Measurements from ENCODE around the gene RCAN3.
"Not testable (repeated sequence)": the region's sequence is repeated elsewhere in the genome, so short reads cannot be mapped to it uniquely, and the experiment has no call there.

RCAN3 gene

DNA sequence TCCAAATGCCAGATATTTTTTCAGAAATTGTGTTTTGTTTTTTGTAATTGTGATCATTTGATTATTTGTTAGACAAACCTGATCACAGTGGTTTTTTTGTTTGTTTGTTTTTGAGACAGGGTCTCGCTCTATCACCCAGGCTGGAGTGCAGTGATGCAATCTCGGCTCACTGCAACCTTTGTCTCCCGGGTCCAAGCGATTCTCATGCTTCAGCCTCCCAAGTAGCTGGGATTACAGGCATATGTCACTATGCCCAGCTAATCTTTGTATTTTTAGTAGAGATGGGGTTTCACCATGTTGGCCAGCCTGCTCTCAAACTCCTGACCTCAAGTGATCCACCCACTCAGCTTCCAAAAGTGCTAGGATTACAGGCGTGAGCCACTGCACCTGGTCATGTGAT is 46.6 kb downstream of the RCAN3 start:
- CTCF ChIA-PET: interaction anchor here (1.5 to 3.2 kb wide), 2 partner anchors 22 to 38 kb away, joined by 8 to 22 read pairs; no protein-coding TSS in a partner anchor
- H3K36me3 ChIP-seq (ENCODE audit: control insufficient read depth in 2 of 2, insufficient read depth in 1 of 2, low read length in 2 of 2); H3K9me3 ChIP-seq (ENCODE audit: control insufficient read depth, insufficient read depth, low read depth, low read length); H3K4me3 ChIP-seq (ENCODE audit: low read depth, low read length); POLR2A ChIA-PET; H3K27ac ChIP-seq (ENCODE audit: extremely low read depth, low read depth, low read length); H3K4me1 ChIP-seq (ENCODE audit: control insufficient read depth, insufficient read depth, low read length): not testable (repeated sequence)
- TF ChIP-seq ZFHX2 (tag by site-specific recombination; conservative IDR thresholded peaks at IDR 0.05): peak; percentile 45

DNA sequence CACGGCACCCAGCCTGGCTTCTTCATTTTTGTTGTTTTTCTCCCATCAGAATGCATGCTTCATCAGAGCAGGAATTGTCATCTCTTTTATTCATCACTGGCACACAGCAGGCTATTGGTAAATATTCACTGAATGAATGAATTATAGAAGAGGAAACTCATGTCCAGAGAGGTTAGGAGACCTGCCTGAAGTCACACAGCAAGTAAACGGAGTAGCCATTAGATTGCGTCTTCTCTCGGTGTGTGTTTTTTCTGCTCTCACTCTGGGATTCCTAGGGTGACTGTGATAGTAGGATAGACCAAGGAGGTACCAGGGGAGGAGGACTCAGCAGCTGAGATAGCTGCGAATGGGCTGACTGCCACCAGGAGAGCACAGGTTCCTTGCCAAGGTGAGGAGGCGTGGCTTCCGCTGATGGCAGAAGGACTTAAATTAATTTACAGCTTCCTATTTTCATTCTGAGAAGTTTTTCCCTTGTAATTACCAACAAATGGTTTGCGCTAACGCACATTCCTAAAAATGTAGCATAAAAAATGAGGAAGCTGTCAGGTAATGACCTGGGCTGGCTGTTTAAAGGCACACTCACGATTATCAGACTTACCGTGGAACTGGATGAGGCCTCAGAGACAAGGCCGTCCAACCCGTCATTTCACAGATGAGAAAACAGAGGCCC is 48.8 kb downstream of the RCAN3 start:
- Histone ChIP-seq H3K9me3 (ENCODE audit: control insufficient read depth, insufficient read depth, low read depth, low read length) (no peaks in the 10 kb centered on the region), H3K36me3 (ENCODE audit: control insufficient read depth in 2 of 2, insufficient read depth in 1 of 2, low read length in 2 of 2) (no peaks in the 10 kb centered on the region), H3K27ac (ENCODE audit: extremely low read depth, low read depth, low read length) (no peak overlapping the region), H3K4me1 (ENCODE audit: control insufficient read depth, insufficient read depth, low read length) (no peaks in the 10 kb centered on the region), H3K4me3 (ENCODE audit: low read depth, low read length) (no peak overlapping the region)
- TF ChIP-seq TCF7L2 (IDR thresholded peaks at IDR 0.05; ENCODE audit: borderline replicate concordance, low read depth, low read length) (no peak), ZNF202 (tag by site-specific recombination; IDR thresholded peaks at IDR 0.05; ENCODE audit: borderline replicate concordance) (no peak), FEZF1 (tag by site-specific recombination; IDR thresholded peaks at IDR 0.05) (no peak), ZBTB20 (tag by site-specific recombination; IDR thresholded peaks at IDR 0.05) (no peak), ZNF239 (tag by site-specific recombination; IDR thresholded peaks at IDR 0.05) (no peak), RBAK (tag by site-specific recombination; IDR thresholded peaks at IDR 0.05) (no peak), ZNF768 (tag by site-specific recombination; IDR thresholded peaks at IDR 0.05) (peak; percentile 81; the same call in 1 of the 2 replicates), ZNF548 (tag by site-specific recombination; IDR thresholded peaks at IDR 0.05) (no peak), ZNF48 (tag by site-specific recombination; IDR thresholded peaks at IDR 0.05) (no peak)
- ChIA-PET POLR2A (no interaction called here), CTCF (interaction anchor here (1.2 kb wide), 2 partner anchors 10 to 36 kb away, joined by 5 to 6 read pairs; no protein-coding TSS in a partner anchor)

DNA sequence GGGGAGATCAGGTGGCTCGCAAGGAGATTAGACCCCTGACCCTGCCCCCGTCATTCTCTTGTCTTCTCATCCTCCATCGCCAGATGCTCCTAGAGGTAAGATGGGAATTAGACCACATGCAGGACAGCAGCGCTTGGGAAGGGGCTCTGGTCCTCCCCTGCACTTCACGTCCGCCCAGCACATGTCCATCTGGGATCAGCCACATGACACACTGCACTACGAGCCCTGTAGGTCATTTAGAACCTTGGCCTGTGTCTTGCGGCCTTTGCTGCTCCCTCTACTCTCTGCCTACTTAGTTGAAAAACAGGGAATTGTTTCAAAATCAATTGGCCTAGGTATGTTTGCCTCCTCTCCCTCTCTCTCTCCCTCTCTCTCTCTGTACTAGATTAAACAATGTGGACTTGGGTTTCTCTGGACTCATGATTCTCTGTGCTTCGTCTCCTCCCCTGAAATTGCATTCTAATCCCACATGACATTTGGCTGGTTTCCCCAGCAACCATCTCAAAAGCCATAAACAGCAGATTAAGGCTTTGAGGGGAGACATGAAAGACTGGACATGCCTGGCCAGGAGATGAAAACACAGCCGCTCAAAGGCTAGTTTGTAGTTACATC is 49.4 kb downstream of the RCAN3 start:
- Histone ChIP-seq H3K9me3 (ENCODE audit: control insufficient read depth, insufficient read depth, low read depth, low read length) (no peaks in the 10 kb centered on the region), H3K4me1 (ENCODE audit: control insufficient read depth, insufficient read depth, low read length) (no peaks in the 10 kb centered on the region), H3K4me3 (ENCODE audit: low read depth, low read length) (no peak overlapping the region), H3K36me3 (ENCODE audit: control insufficient read depth in 2 of 2, insufficient read depth in 1 of 2, low read length in 2 of 2) (no peaks in the 10 kb centered on the region), H3K27ac (ENCODE audit: extremely low read depth, low read depth, low read length) (no peak overlapping the region)
- ChIA-PET POLR2A (no interaction called here), CTCF (interaction anchor here (0.7 to 1.2 kb wide), 3 partner anchors 10 to 42 kb away, joined by 3 to 6 read pairs (median 5); no protein-coding TSS in a partner anchor)
- TF ChIP-seq TRIM28 (IDR thresholded peaks at IDR 0.05; ENCODE audit: borderline replicate concordance, low read length) (0 out of 2 replicates have a peak, but pooled peaks have one; percentile 32), ZSCAN30 (tag by site-specific recombination; IDR thresholded peaks at IDR 0.05) (no peak), ZBTB17 (tag by site-specific recombination; IDR thresholded peaks at IDR 0.05) (peak; percentile 52)

DNA sequence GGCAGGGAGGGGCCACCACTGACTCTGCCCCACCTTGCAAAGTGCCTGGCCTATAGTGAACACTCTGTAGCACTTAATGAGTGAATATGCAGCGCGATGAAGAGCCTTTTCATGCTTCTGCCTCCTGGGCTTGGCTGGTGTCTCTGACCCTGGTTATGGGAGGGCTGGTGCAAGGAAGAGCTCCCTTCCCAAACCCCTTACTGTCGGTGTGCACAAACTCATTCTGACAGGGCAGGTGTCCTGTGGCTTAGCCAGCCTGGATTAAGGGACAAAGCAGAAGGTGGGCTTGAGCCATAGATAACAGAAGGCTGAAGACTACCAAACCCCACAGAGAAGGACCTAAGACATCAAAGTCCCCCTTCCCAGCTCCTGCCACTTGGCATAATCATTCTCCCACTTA is 51.3 kb downstream of the RCAN3 start:
- POLR2A ChIA-PET: no interaction called here
- H3K36me3 ChIP-seq (ENCODE audit: control insufficient read depth in 2 of 2, insufficient read depth in 1 of 2, low read length in 2 of 2): no peaks in the 10 kb centered on the region
- CTCF ChIA-PET: interaction anchor here (0.8 to 1.3 kb wide), 3 partner anchors 13 to 34 kb away, joined by 3 read pairs; no protein-coding TSS in a partner anchor
- no peaks in the 10 kb centered on the region for H3K4me1 ChIP-seq (ENCODE audit: control insufficient read depth, insufficient read depth, low read length)
- H3K27ac ChIP-seq (ENCODE audit: extremely low read depth, low read depth, low read length): no peak overlapping the region
- H3K4me3 ChIP-seq (ENCODE audit: low read depth, low read length): no peak overlapping the region
- H3K9me3 ChIP-seq (ENCODE audit: control insufficient read depth, insufficient read depth, low read depth, low read length): no peaks in the 10 kb centered on the region
- TF ChIP-seq ZFP37 (tag by site-specific recombination; IDR thresholded peaks at IDR 0.05) (no peak), ZNF138 (tag by site-specific recombination; IDR thresholded peaks at IDR 0.05; ENCODE audit: borderline replicate concordance) (no peak), ZNF658 (tag by site-specific recombination; IDR thresholded peaks at IDR 0.05) (no peak), ZNF558 (tag by site-specific recombination; IDR thresholded peaks at IDR 0.05) (no peak), KLF17 (tag by site-specific recombination; IDR thresholded peaks at IDR 0.05) (no peak), ZNF23 (tag by site-specific recombination; IDR thresholded peaks at IDR 0.05; ENCODE audit: borderline replicate concordance) (no peak), ZFP69B (tag by site-specific recombination; IDR thresholded peaks at IDR 0.05) (no peak), ZBTB26 (tag by site-specific recombination; optimal IDR thresholded peaks at IDR 0.05) (no peak), ZSCAN18 (tag by site-specific recombination; IDR thresholded peaks at IDR 0.05) (no peak)

Data from HEK293 (cell line).